WTC11 (cell line): ENCODE results near the gene STK39. TPM values are rescaled to one million over a fixed set of nuclear protein-coding genes. Genes with fewer than 3 reads are reported as not detected.

Source experiments
- ATAC-seq: fragments of 200-7000 bp; cut with Tn5 transposase; 2 replicates; pipeline ENCODE4 v1.10.0; 2021; ENCODE audit warnings: mild to moderate bottlenecking, moderate library complexity
- CTCF ChIA-PET: fragments of 300-600 bp; sonication (Branson Sonifier 250); formaldehyde crosslinking; loops from one replicate; lab custom pipeline; 2021; ENCODE audit warnings: antibody characterized with exemption; lab: Charles Lee
- POLR2A ChIA-PET: fragments of 350-600 bp; sonication (Branson Sonifier 250); formaldehyde crosslinking; loops from one replicate; lab custom pipeline; 2021; ENCODE audit warnings: antibody characterized with exemption; lab: Charles Lee
- DNase-seq: peaks from one replicate; pipeline ENCODE4 v3.0.0; 2021; ENCODE audit warnings: low spot score
- H3K27ac Mint-ChIP-seq: 2 replicates; pipeline ENCODE4 v1.8.0; 2021; ENCODE audit warnings: mixed read lengths
- H3K27me3 Mint-ChIP-seq: 2 replicates; pipeline ENCODE4 v1.8.0; 2021; ENCODE audit warnings: low read depth, mild to moderate bottlenecking, moderate library complexity, mixed read lengths
- H3K36me3 Mint-ChIP-seq: 2 replicates; pipeline ENCODE4 v1.8.0; 2021; ENCODE audit warnings: mixed read lengths
- H3K4me1 Mint-ChIP-seq: 2 replicates; pipeline ENCODE4 v1.8.0; 2022; ENCODE audit warnings: mixed read lengths
- H3K4me3 Mint-ChIP-seq: 2 replicates; pipeline ENCODE4 v1.8.0; 2021; ENCODE audit warnings: mild to moderate bottlenecking, moderate library complexity, mixed read lengths
- H3K9me3 Mint-ChIP-seq: 2 replicates; pipeline ENCODE4 v1.8.0; 2021; ENCODE audit warnings: mixed read lengths
- CREB1 ChIP-seq: sonication (generic); formaldehyde crosslinking; IDR thresholded peaks from 2 replicates; pipeline ENCODE4 v1.8.0; 2023; ENCODE audit warnings: mild to moderate bottlenecking, missing genetic modification reagents
- EMX1 ChIP-seq: fragments of 250-450 bp; sonication (Bioruptor Pico); IDR thresholded peaks from 2 replicates; pipeline ENCODE4 v1.8.0; 2021; ENCODE audit warnings: mild to moderate bottlenecking
- FOXP1 ChIP-seq: sonication (generic); formaldehyde crosslinking; IDR thresholded peaks from 2 replicates; pipeline ENCODE4 v1.8.0; 2022; ENCODE audit warnings: missing genetic modification reagents, mild to moderate bottlenecking, moderate library complexity, borderline replicate concordance
- GABPB1 ChIP-seq: sonication (generic); formaldehyde crosslinking; IDR thresholded peaks from 2 replicates; pipeline ENCODE4 v1.8.1; 2023; ENCODE audit warnings: mild to moderate bottlenecking, missing genetic modification reagents
- GTF2I ChIP-seq: fragments of 250-450 bp; sonication (Bioruptor Pico); conservative IDR thresholded peaks from 2 replicates; pipeline ENCODE4 v1.4.0; 2021; ENCODE audit warnings: mild to moderate bottlenecking
- MXD4 ChIP-seq: fragments of 250-450 bp; sonication (Bioruptor Pico); IDR thresholded peaks from 2 replicates; pipeline ENCODE4 v1.8.0; 2021; ENCODE audit warnings: mild to moderate bottlenecking, moderate library complexity, borderline replicate concordance
- MYBL2 ChIP-seq: sonication (generic); formaldehyde crosslinking; IDR thresholded peaks from 2 replicates; pipeline ENCODE4 v1.8.1; 2023; ENCODE audit warnings: mild to moderate bottlenecking, moderate library complexity, missing genetic modification reagents
- NFATC4 ChIP-seq: fragments of 250-450 bp; sonication (Bioruptor Pico); IDR thresholded peaks from 2 replicates; pipeline ENCODE4 v1.9.0; 2021; ENCODE audit warnings: mild to moderate bottlenecking
- OVOL2 ChIP-seq: fragments of 250-450 bp; sonication (Bioruptor Pico); IDR thresholded peaks from 2 replicates; pipeline ENCODE4 v1.9.0; 2021; ENCODE audit warnings: mild to moderate bottlenecking, borderline replicate concordance
- TEAD1 ChIP-seq: sonication (generic); formaldehyde crosslinking; IDR thresholded peaks from 2 replicates; pipeline ENCODE4 v1.8.0; 2022; ENCODE audit warnings: mild to moderate bottlenecking, missing genetic modification reagents
- TP53 ChIP-seq: sonication (generic); formaldehyde crosslinking; IDR thresholded peaks from 2 replicates; pipeline ENCODE4 v1.8.1; 2023; ENCODE audit warnings: mild to moderate bottlenecking, missing genetic modification reagents
- ZNF263 ChIP-seq: sonication (generic); formaldehyde crosslinking; IDR thresholded peaks from 2 replicates; pipeline ENCODE4 v1.8.1; 2022; ENCODE audit warnings: low read depth, mild to moderate bottlenecking, moderate library complexity, missing genetic modification reagents
- ZNF317 ChIP-seq: sonication (generic); formaldehyde crosslinking; IDR thresholded peaks from 2 replicates; pipeline ENCODE4 v1.8.1; 2023; ENCODE audit warnings: low read depth, mild to moderate bottlenecking, moderate library complexity, missing genetic modification reagents, borderline replicate concordance
- total RNA-seq: library from RNA; stranded (reverse); gene quantifications from 3 replicates; pipeline ENCODE4 v1.2.3, GENCODE V29; 2021
- TF ChIP-seq, protein P1 (sequence below): fragments of 200-600 bp; IDR thresholded peaks from 2 replicates; pipeline ENCODE4 v1.8.0; 2022; ENCODE audit warnings: antibody characterized with exemption
- TF ChIP-seq, protein P2 (sequence below): fragments of 250-450 bp; sonication (Bioruptor Pico); IDR thresholded peaks from 2 replicates; pipeline ENCODE4 v1.9.0; 2021; ENCODE audit warnings: moderate library complexity, mild to moderate bottlenecking, inconsistent platforms, borderline replicate concordance
- TF ChIP-seq, protein P3 (sequence below): sonication (generic); formaldehyde crosslinking; IDR thresholded peaks from 2 replicates; pipeline ENCODE4 v1.8.1; 2022; ENCODE audit warnings: mild to moderate bottlenecking, missing genetic modification reagents, moderate library complexity, borderline replicate concordance
- TF ChIP-seq, protein P4 (sequence below): sonication (generic); formaldehyde crosslinking; IDR thresholded peaks from 2 replicates; pipeline ENCODE4 v1.8.1; 2022; ENCODE audit warnings: missing genetic modification reagents, borderline replicate concordance

Gene STK39
- total RNA-seq, 1 experiment from 2014 or later, result 20.5 TPM

DNA sequence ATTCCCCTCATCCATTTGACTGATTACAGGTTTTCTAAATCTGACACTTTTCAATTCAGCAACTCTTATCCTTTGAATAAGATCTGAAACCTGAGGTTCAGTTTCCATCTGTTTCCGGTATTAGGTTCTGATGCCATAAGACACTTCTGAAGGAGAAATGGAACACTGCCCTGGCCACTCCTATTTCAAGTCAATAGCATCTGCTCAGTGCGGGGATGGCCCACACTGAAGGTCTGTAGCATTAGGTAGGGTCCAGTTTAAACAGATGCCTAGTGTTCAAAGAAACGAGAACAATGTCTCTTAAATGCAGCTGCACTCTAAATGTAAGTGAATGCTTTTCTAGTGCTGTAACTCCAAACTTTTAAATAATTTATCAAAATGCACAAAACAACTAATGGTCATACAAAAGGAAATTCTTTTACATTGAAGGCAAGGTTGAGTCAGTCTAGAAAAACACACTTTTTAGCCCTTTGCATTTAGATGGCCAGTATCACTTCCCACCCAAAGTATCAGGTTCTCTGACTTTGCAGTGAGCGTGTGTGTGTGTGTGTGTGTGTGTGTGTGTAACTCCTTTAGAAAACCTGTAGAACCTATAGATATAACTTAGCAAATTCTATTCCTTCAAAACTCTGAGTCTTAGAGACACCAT is 78.2 kb downstream of the STK39 start (continued):
- TF ChIP-seq NFATC4 (CRISPR knock-in tag) (no peak), ZNF263 (CRISPR knock-in tag) (no peak), MYBL2 (CRISPR knock-in tag) (no peak), EMX1 (CRISPR knock-in tag) (no peak)
- TF ChIP-seq, protein P1, sequence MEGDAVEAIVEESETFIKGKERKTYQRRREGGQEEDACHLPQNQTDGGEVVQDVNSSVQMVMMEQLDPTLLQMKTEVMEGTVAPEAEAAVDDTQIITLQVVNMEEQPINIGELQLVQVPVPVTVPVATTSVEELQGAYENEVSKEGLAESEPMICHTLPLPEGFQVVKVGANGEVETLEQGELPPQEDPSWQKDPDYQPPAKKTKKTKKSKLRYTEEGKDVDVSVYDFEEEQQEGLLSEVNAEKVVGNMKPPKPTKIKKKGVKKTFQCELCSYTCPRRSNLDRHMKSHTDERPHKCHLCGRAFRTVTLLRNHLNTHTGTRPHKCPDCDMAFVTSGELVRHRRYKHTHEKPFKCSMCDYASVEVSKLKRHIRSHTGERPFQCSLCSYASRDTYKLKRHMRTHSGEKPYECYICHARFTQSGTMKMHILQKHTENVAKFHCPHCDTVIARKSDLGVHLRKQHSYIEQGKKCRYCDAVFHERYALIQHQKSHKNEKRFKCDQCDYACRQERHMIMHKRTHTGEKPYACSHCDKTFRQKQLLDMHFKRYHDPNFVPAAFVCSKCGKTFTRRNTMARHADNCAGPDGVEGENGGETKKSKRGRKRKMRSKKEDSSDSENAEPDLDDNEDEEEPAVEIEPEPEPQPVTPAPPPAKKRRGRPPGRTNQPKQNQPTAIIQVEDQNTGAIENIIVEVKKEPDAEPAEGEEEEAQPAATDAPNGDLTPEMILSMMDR, result no peak
- TF ChIP-seq, protein P2, sequence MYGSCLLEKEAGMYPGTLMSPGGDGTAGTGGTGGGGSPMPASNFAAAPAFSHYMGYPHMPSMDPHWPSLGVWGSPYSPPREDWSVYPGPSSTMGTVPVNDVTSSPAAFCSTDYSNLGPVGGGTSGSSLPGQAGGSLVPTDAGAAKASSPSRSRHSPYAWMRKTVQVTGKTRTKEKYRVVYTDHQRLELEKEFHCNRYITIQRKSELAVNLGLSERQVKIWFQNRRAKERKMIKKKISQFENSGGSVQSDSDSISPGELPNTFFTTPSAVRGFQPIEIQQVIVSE (CRISPR knock-in tag), result no peak

GRCh38 chr2:168167511-168168263 is 79.7 kb downstream of the STK39 start:
- Mint-ChIP-seq H3K4me1 (peaks cover 48% of the 10 kb centered on the region), H3K9me3 (no peaks in the 10 kb centered on the region), H3K4me3 (no peak overlapping the region), H3K27me3 (no peaks in the 10 kb centered on the region), H3K27ac (no peak overlapping the region), H3K36me3 (peaks cover 7% of the 10 kb centered on the region)
- ChIA-PET POLR2A (no interaction called here), CTCF (no interaction called here)
- no peak for DNase-seq
- no peak for TF ChIP-seq OVOL2 (CRISPR knock-in tag)
- ATAC-seq, result no peak

DNA sequence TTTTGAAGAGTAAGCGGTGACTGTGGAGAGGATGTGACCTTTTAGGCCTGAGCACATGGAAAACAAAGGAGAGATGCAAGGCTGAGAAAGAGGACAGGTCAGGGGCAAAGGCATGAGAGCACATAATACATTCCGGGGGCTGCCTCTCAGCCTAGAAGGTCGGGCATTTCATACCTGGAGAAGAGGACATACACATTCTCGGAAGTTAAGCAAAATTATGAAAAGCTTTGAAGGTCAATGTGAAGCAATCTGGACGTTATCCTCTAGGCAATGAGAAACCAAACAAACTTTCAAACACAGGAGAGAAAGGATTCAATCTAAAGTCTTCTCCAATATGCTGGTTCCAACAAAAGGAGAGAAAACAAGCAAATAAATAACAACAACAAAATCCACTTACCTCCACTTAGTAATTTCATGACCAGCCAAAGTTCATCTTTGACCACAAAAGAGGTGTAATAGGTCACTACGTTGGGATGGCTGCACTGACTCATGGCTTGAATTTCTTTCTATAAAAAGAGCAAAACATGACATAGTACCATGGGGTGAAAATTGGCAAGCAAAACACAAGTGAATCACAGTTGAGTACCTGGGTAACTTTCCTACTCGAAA is 80.4 kb downstream of the STK39 start:
- H3K27ac Mint-ChIP-seq, result no peak overlapping the region
- TF ChIP-seq CREB1 (CRISPR knock-in tag) (no peak), GABPB1 (peak; percentile 84)
- H3K4me1 Mint-ChIP-seq, result peaks cover 42% of the 10 kb centered on the region
- ChIA-PET POLR2A (no interaction called here), CTCF (no interaction called here)
- no peaks in the 10 kb centered on the region for H3K9me3 Mint-ChIP-seq
- no peak for DNase-seq
- H3K4me3 Mint-ChIP-seq, result no peak overlapping the region
- peaks cover 7% of the 10 kb centered on the region for H3K36me3 Mint-ChIP-seq
- ATAC-seq, result no peak; the same call in 1 of the 2 replicates
- H3K27me3 Mint-ChIP-seq, result no peaks in the 10 kb centered on the region

DNA sequence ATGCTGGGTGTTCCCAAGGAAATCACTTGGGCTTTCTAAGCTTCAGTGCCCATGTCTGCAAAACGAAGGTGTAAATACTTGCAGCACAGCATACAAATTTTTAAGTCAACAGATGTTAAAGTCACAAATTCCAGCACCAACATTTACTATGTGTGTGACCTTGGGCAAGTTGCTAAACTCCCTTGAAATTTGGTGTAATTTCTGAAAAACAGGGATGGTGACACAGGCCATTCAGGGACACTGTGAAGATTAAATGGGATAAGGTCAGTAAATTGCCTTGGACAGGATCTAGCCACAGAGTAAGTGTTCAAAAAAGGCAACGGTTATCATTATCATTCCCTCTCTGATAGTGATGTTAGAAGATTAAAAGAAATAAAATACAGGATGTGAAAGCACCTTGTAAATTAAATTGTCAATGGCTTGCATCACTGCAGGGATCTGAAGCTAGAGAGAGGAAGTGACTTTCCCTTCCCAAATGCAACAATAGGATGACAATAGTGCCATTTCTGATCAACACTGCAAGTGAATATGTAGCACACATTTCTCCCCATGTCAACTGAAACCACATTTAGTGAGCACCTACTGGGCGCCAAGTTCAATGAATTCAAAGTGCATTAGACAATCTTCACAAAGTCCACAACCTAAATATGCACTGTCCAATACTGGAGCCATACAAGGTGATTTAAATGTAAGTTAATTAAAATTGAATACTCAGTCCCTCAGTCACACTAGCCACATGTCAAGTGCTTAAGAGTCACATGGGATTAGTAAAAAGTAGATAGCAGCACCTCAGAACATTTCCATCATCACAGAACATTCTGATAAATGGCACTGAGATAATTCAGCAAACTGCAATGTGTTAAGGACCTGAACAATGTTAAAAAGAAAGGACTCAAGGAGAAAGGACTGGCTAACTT is 81.2 kb downstream of the STK39 start:
- no peak overlapping the region for H3K4me3 Mint-ChIP-seq
- H3K36me3 Mint-ChIP-seq, result peaks cover 7% of the 10 kb centered on the region
- DNase-seq (no peak), ATAC-seq (no peak)
- peak; percentile 80 for TF ChIP-seq GABPB1
- TF ChIP-seq GTF2I (CRISPR knock-in tag), result no peak
- TF ChIP-seq TEAD1 (CRISPR knock-in tag), result no peak
- H3K4me1 Mint-ChIP-seq, result peaks cover 40% of the 10 kb centered on the region
- POLR2A ChIA-PET, result no interaction called here
- CTCF ChIA-PET, result interaction anchor here (1.5 kb wide), 1 partner anchor 171 kb away, joined by 5 read pairs; no protein-coding TSS in a partner anchor
- no peaks in the 10 kb centered on the region for H3K9me3 Mint-ChIP-seq
- peak overlapping the region; percentile 33; the same call in 1 of the 2 replicates for H3K27ac Mint-ChIP-seq
- no peaks in the 10 kb centered on the region for H3K27me3 Mint-ChIP-seq

GRCh38 chr2:168165397-168165796 is 82.0 kb downstream of the STK39 start:
- no peak for DNase-seq
- Mint-ChIP-seq H3K9me3 (no peaks in the 10 kb centered on the region), H3K27me3 (no peaks in the 10 kb centered on the region), H3K4me3 (no peak overlapping the region), H3K27ac (peak overlapping the region; percentile 70), H3K36me3 (peaks cover 7% of the 10 kb centered on the region), H3K4me1 (peaks cover 33% of the 10 kb centered on the region)
- ChIA-PET POLR2A (no interaction called here), CTCF (interaction anchor here (1.5 kb wide), 1 partner anchor 171 kb away, joined by 5 read pairs; no protein-coding TSS in a partner anchor)
- ATAC-seq, result peak; percentile 14; the same call in 1 of the 2 replicates
- no peak for TF ChIP-seq MXD4
- TF ChIP-seq, protein P3, sequence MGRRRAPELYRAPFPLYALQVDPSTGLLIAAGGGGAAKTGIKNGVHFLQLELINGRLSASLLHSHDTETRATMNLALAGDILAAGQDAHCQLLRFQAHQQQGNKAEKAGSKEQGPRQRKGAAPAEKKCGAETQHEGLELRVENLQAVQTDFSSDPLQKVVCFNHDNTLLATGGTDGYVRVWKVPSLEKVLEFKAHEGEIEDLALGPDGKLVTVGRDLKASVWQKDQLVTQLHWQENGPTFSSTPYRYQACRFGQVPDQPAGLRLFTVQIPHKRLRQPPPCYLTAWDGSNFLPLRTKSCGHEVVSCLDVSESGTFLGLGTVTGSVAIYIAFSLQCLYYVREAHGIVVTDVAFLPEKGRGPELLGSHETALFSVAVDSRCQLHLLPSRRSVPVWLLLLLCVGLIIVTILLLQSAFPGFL (CRISPR knock-in tag), result no peak
- TF ChIP-seq FOXP1 (CRISPR knock-in tag), result no peak
- TF ChIP-seq, protein P4, sequence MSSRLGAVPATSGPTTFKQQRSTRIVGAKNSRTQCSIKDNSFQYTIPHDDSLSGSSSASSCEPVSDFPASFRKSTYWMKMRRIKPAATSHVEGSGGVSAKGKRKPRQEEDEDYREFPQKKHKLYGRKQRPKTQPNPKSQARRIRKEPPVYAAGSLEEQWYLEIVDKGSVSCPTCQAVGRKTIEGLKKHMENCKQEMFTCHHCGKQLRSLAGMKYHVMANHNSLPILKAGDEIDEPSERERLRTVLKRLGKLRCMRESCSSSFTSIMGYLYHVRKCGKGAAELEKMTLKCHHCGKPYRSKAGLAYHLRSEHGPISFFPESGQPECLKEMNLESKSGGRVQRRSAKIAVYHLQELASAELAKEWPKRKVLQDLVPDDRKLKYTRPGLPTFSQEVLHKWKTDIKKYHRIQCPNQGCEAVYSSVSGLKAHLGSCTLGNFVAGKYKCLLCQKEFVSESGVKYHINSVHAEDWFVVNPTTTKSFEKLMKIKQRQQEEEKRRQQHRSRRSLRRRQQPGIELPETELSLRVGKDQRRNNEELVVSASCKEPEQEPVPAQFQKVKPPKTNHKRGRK (CRISPR knock-in tag), result no peak
- TF ChIP-seq GTF2I (CRISPR knock-in tag), result no peak
- no peak for TF ChIP-seq ZNF317
- no peak for TF ChIP-seq GABPB1
- TF ChIP-seq TP53 (CRISPR knock-in tag), result no peak
